CD4-positive, alpha-beta T cell treated with Interleukin-15 for 4 hours (primary cell): ENCODE data around the gene HNRNPAB.
"Not testable (repeated sequence)": the region's sequence is repeated elsewhere in the genome, so short reads cannot be mapped to it uniquely, and the experiment has no call there.

ENCODE experiments used
- DNase-seq: peaks from one replicate; pipeline ENCODE4 v3.0.0-alpha.2; 2020; ENCODE audit warnings: low spot score

The HNRNPAB gene

GRCh38 chr5:178196986-178197385 lies 7.3 kb upstream of the HNRNPAB start:
- no peak for DNase-seq

GRCh38 chr5:178198151-178198550 lies 6.2 kb upstream of the HNRNPAB start:
- not testable (repeated sequence) for DNase-seq

- DNase-seq, result no peak
Measured at GRCh38 chr5:178198706-178199105, 5.6 kb upstream of the HNRNPAB start.

- DNase-seq, result no peak
Measured at GRCh38 chr5:178199581-178200434, 4.5 kb upstream of the HNRNPAB start.

GRCh38 chr5:178201221-178201926 lies 3.0 kb upstream of the HNRNPAB start:
- no peak for DNase-seq

- no peak for DNase-seq
Measured at GRCh38 chr5:178201927-178202235, 2.5 kb upstream of the HNRNPAB start.

- no peak for DNase-seq
Measured at GRCh38 chr5:178202541-178202940, 1.8 kb upstream of the HNRNPAB start.

GRCh38 chr5:178203670-178204181 lies 607 bp upstream of the HNRNPAB start:
- no peak for DNase-seq

GRCh38 chr5:178204935-178205748 lies 809 bp downstream of the HNRNPAB start:
- peak; percentile 71 for DNase-seq

GRCh38 chr5:178205749-178206047 lies 1.4 kb downstream of the HNRNPAB start:
- no peak for DNase-seq

GRCh38 chr5:178206166-178207101 lies 2.1 kb downstream of the HNRNPAB start:
- peak; percentile 7 for DNase-seq

- DNase-seq, result no peak
Measured at GRCh38 chr5:178207183-178207916, 3.0 kb downstream of the HNRNPAB start.

GRCh38 chr5:178207917-178208280 lies 3.6 kb downstream of the HNRNPAB start:
- DNase-seq, result no peak

- no peak for DNase-seq
Measured at GRCh38 chr5:178208540-178209227, 4.4 kb downstream of the HNRNPAB start.

GRCh38 chr5:178209334-178210072 lies 5.2 kb downstream of the HNRNPAB start:
- no peak for DNase-seq

- DNase-seq, result no peak
Measured at GRCh38 chr5:178210073-178210535, 5.8 kb downstream of the HNRNPAB start.

GRCh38 chr5:178210686-178211085 lies 6.4 kb downstream of the HNRNPAB start:
- no peak for DNase-seq

- DNase-seq, result no peak
Measured at GRCh38 chr5:178211095-178212048, 7.0 kb downstream of the HNRNPAB start.
